Gastroesophageal sphincter (tissue), 4 donors: ENCODE results near the gene FNBP1. TPM values are rescaled to one million over a fixed set of nuclear protein-coding genes. Genes with fewer than 3 reads are reported as not detected.

Source experiments
- ATAC-seq: fragments of 150-250 bp; one replicate; pipeline ENCODE4 v1.9.1; 2016; ENCODE audit warnings: mild to moderate bottlenecking, moderate library complexity
- H3K27ac ChIP-seq, 4 donors: fragments of 200-600 bp; sonication (generic) in 3 of 4; 1 replicate in 3 of 4; 2 replicates in 1 of 4; pipeline ENCODE4 v1.5.1; 2016 to 2019
- H3K27me3 ChIP-seq: fragments of 200-600 bp; sonication (generic); one replicate; pipeline ENCODE4 v1.5.1; 2019
- H3K36me3 ChIP-seq, 2 donors: fragments of 200-600 bp; sonication (generic); one replicate each; pipeline ENCODE4 v1.5.1; 2019; ENCODE audit warnings: control low read depth in 1 of 2
- H3K4me1 ChIP-seq, 3 donors: fragments of 200-600 bp; sonication (generic); 1 replicate in 2 of 3; 2 replicates in 1 of 3; pipeline ENCODE4 v1.5.1; 2016 to 2019; ENCODE audit warnings: control low read depth in 2 of 3
- H3K4me3 ChIP-seq, 2 donors: fragments of 200-600 bp; sonication (generic); one replicate each; pipeline ENCODE4 v1.5.1; 2019; ENCODE audit warnings: mild to moderate bottlenecking in 1 of 2, moderate library complexity in 1 of 2
- H3K9me3 ChIP-seq, 3 donors: fragments of 200-600 bp; sonication (generic); one replicate each; pipeline ENCODE4 v1.5.1; 2017 to 2019; ENCODE audit warnings: control low read depth in 2 of 3
- EP300 ChIP-seq: sonication (generic); formaldehyde crosslinking; IDR thresholded peaks from one replicate; pipeline ENCODE4 v1.6.1; 2017; ENCODE audit warnings: antibody characterized with exemption, mild to moderate bottlenecking
- POLR2A ChIP-seq, 2 donors: fragments of 450-650 bp; IDR thresholded peaks; one replicate each; pipeline ENCODE4 v1.6.1; 2017; ENCODE audit warnings: antibody characterized with exemption in 2 of 2, mild to moderate bottlenecking in 2 of 2, moderate library complexity in 1 of 2
- POLR2AphosphoS5 ChIP-seq: sonication (generic); formaldehyde crosslinking; IDR thresholded peaks from one replicate; pipeline ENCODE4 v1.6.1; 2017; ENCODE audit warnings: antibody characterized with exemption
- WGBS, 2 donors: methylation state at CpG; one replicate each; pipeline ENCODE4 v1.1.5; 2018; ENCODE audit warnings: low coverage in 1 of 2; 5-methylcytosine and 5-hydroxymethylcytosine counted together
- total RNA-seq, 4 donors: library from RNA; depleted of rRNA; stranded (reverse); fragments of >200 nt; gene quantifications; one replicate each; pipeline ENCODE4 v1.1.0, GENCODE V29; 2016
- TF ChIP-seq, protein P1 (sequence below), 4 experiments: fragments of 200-600 bp in 2 of 4; fragments of 450-650 bp in 2 of 4; sonication (generic) in 1 of 4; IDR thresholded peaks; one replicate each; pipeline ENCODE4 v1.5.1; 2017 to 2019; ENCODE audit warnings: antibody characterized with exemption in 4 of 4, mild to moderate bottlenecking in 2 of 4, moderate library complexity in 2 of 4

Gene FNBP1
- total RNA-seq = 100 to 1,000 TPM; 119 to 343 (median 188) TPM

DNA sequence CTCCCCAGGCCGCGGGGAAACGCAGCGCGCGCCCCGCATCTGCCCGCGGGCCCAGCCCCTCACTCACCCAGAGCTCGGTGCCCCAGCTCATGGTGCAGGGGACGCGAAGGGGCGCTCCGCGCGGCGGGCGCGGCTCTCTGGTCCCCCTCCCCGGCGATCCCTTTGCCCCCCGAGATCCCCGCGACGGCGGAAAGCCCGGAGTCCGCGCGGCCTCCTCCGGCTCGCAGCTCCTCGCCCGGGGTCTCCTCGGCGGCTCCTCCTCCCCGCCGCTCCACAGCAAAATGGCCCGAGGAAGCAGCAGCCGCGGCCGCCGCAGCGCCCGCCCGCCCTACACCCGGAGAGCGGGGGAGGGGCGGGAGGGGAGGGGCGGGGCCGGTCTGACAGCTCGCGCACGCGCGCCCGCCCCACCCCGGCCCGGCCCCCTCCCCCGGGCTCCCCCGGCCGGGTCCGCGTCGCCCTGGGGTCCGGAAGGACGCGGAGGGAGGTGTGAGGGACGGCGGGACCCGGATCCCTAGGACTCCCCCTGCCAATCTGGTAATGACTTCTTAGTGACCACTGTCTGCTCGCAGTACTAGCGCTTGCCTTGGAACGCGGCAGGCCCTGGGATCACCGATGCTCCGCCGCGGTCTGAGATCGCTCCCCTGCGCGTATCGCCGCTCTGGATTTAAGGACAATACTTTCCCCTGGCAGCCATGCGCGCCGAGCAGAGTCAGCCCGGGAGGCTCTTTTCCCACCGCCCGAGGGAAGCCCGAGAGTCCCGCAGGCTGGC, at the start of gene FNBP1:
Gene FNBP1, minus strand, starts transcription at position 305 of the 769 bp plus-strand sequence. Its CDS starts 214 bp downstream, at position 91.
- peaks cover 3 to 52% (median 17%) of the 10 kb centered on the region in 3 donors for H3K4me1 ChIP-seq
- H3K27me3 ChIP-seq = no peaks in the 10 kb centered on the region
- no peak for TF ChIP-seq EP300
- peak; percentile 91 to 95 for TF ChIP-seq POLR2A (IDR thresholded peaks at IDR 0.05)
- TF ChIP-seq POLR2AphosphoS5 = peak; percentile 93

DNA sequence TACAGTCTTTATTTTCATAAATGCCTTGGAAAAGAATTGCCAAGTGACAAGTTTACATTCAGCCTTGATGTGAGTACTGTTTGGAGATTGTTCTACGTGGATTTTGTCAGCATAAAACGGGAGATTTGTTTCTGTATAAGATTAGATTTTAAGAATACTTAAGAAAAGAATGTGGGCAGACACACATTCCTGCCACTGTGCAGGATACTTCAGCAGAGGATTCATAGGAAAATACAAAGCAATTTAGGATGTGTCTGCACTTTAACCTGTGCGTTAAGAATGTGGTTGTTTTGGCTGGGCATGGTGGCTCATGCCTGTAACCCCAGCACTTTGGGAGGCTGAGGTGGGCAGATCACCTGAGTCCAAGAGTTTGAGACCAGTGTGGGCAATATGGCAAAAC, 47.9 kb upstream of the FNBP1 start:
- Histone ChIP-seq H3K4me1 (no peaks in the 10 kb centered on the region), H3K36me3 (peaks cover 0 to 87% of the 10 kb centered on the region in 2 donors), H3K4me3 (no peak overlapping the region), H3K27ac (peak overlapping the region in 1 of 4 donors; percentile 22), H3K27me3 (no peaks in the 10 kb centered on the region), H3K9me3 (no peaks in the 10 kb centered on the region)
- TF ChIP-seq POLR2A (IDR thresholded peaks at IDR 0.05) (no peak), EP300 (no peak), POLR2AphosphoS5 (no peak)
- TF ChIP-seq, protein P1, sequence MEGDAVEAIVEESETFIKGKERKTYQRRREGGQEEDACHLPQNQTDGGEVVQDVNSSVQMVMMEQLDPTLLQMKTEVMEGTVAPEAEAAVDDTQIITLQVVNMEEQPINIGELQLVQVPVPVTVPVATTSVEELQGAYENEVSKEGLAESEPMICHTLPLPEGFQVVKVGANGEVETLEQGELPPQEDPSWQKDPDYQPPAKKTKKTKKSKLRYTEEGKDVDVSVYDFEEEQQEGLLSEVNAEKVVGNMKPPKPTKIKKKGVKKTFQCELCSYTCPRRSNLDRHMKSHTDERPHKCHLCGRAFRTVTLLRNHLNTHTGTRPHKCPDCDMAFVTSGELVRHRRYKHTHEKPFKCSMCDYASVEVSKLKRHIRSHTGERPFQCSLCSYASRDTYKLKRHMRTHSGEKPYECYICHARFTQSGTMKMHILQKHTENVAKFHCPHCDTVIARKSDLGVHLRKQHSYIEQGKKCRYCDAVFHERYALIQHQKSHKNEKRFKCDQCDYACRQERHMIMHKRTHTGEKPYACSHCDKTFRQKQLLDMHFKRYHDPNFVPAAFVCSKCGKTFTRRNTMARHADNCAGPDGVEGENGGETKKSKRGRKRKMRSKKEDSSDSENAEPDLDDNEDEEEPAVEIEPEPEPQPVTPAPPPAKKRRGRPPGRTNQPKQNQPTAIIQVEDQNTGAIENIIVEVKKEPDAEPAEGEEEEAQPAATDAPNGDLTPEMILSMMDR (IDR thresholded peaks at IDR 0.05) = peak in 3 of 4 experiments; percentile 11 to 31 (median 31)
- ATAC-seq = no peak
- WGBS, 2 donors = 26 to 51% methylated on average over 3 of the region's 3 CpGs

More for the DNA sequence above, at the start of gene FNBP1:
- Histone ChIP-seq H3K36me3 (no peaks in the 10 kb centered on the region), H3K4me3 (peak within 1 kb of the TSS; percentile 79 to 93), H3K9me3 (no peaks in the 10 kb centered on the region), H3K27ac (peak within 1 kb of the TSS; percentile 97 to 100 (median 98))
- ATAC-seq = peak; percentile 91
- 0% methylated on average over 5 of the region's 92 CpGs; no CpG with 5 or more reads in 1 of the 2 donors for WGBS, 2 donors

DNA sequence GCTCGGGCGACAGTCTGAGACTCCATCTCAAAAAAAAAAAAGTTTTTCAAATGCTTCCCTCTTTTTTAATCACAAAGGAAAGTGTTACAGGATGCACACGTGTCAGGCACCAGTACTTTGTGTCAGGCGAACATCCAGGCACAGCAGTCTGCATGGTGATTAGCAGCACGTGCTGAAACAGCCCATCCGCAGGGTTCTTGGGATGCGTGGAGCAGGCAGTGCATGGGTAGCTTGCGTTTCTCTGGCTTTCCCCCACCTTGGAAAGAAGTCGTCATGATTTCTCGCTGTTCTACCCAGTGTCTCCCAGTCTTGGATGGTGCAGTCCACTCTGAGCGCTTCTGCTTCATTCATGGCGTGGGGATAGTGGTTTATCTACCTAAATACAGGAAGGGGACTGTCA, 46.2 kb upstream of the FNBP1 start:
- H3K27ac ChIP-seq = no peak overlapping the region
- TF ChIP-seq, protein P1 (IDR thresholded peaks at IDR 0.05) = no peak
- no peak for TF ChIP-seq POLR2AphosphoS5
- TF ChIP-seq EP300 = no peak
- TF ChIP-seq POLR2A (IDR thresholded peaks at IDR 0.05) = no peak
- no peak for ATAC-seq
- H3K4me3 ChIP-seq = no peak overlapping the region
- H3K36me3 ChIP-seq = peaks cover 0 to 86% of the 10 kb centered on the region in 2 donors
- H3K4me1 ChIP-seq = no peaks in the 10 kb centered on the region
- no peaks in the 10 kb centered on the region for H3K9me3 ChIP-seq
- WGBS, 2 donors = 87 to 94% methylated on average over 8 to 11 of the region's 12 CpGs
- no peaks in the 10 kb centered on the region for H3K27me3 ChIP-seq

DNA sequence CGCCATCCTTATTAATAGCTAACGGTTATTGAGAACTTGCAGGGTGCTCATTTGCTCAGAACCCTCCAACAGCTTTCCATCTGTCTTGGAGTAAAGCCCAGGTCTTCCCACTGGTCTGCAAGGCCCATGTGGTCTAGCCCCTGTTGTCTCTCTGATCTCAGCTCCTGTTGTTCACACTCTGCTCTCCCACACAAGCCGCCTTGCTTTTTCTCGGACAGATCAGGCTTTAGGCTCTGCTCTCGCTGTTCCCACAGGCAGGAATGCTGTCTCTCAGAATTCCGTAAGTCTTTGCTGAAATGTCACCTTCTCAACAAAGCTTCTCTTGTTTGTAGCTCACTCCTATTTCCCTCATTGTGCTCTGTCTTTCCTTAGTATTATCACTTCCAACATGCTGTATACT, 45.1 kb upstream of the FNBP1 start:
- Histone ChIP-seq H3K9me3 (no peaks in the 10 kb centered on the region), H3K27ac (no peak overlapping the region), H3K27me3 (no peaks in the 10 kb centered on the region), H3K4me3 (no peak overlapping the region), H3K36me3 (peaks cover 0 to 84% of the 10 kb centered on the region in 2 donors), H3K4me1 (no peaks in the 10 kb centered on the region)
- 76 to 97% methylated on average over 5 to 6 of the region's 6 CpGs for WGBS, 2 donors
- TF ChIP-seq POLR2A (IDR thresholded peaks at IDR 0.05) = no peak
- TF ChIP-seq, protein P1 (IDR thresholded peaks at IDR 0.05) = no peak
- no peak for TF ChIP-seq EP300
- TF ChIP-seq POLR2AphosphoS5 = no peak
- no peak for ATAC-seq

DNA sequence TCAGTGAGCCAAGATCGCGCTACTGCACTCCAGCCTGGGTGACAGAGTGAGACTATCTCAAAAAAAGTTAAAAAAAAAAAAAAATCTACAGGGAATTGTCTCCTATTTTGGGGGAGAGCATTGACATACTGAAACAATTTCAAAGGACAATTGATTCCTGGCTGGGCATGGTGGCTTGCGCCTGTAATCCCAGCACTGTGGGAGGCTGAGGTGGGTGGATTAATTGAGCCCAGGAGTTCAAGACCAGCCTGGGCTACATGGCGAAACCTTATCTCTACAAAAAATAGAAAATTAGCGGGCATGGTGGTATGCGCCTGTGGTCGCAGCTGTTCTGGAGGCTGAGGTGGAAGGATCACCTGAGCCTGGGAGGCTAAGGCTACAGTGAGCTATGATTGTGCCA, 41.3 kb upstream of the FNBP1 start:
- Histone ChIP-seq H3K4me3 (no peak overlapping the region), H3K9me3 (no peaks in the 10 kb centered on the region), H3K27me3 (no peaks in the 10 kb centered on the region), H3K36me3 (peaks cover 0 to 97% of the 10 kb centered on the region in 2 donors), H3K4me1 (no peaks in the 10 kb centered on the region), H3K27ac (no peak overlapping the region)
- ATAC-seq = no peak
- 90 to 96% methylated on average over 7 of the region's 7 CpGs for WGBS, 2 donors
- TF ChIP-seq, protein P1 (IDR thresholded peaks at IDR 0.05) = no peak
- TF ChIP-seq POLR2AphosphoS5 (no peak), EP300 (no peak), POLR2A (IDR thresholded peaks at IDR 0.05) (no peak)
